ENCODE measurements around the gene ARHGAP33. TPM values are rescaled to one million over a fixed set of nuclear protein-coding genes. Genes with fewer than 3 reads are reported as not detected.
A peak's percentile ranks its signal among the peaks of the same experiment; 100 is the strongest.

The ARHGAP33 gene
- total and polyA plus RNA-seq, 2 donors from 2014 or later: 5.6 to 18.5 TPM

DNA sequence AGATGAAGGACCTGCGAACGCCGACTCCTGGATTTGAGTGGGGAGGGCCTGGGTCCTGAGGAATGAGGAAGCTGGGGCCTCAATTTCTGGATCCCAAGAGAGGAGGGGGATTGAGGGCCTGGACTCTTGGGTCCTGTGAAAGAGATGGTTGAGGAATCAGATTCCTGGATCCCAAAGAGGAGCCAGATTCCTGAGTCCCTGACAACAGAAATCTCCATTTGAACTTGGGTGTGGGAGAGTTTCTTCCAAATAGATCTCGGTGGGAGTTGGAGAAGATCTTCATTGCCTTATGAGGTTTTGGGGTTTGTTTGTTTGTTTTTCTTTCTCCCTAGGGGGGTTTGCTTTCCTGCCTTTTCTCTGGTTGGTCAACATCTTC lies 29.3 kb upstream of the ARHGAP33 start:
- peak overlapping the region in 1 of 2 donors; percentile 79 for H3K27ac ChIP-seq (ENCODE audit: low read depth in 2 of 2, low read length in 2 of 2)
- H3K4me1 ChIP-seq (ENCODE audit: control insufficient read depth in 2 of 3, insufficient read depth in 2 of 3, low read depth in 1 of 3, low read length in 3 of 3): peaks cover 2 to 18% (median 9%) of the 10 kb centered on the region in 3 donors
- peak overlapping the region; percentile 63 to 98 (median 77) for H3K9ac ChIP-seq (ENCODE audit: low read length in 3 of 3)
- DNase-seq (no peak), FAIRE-seq (no peak)
- TF ChIP-seq, protein P1, sequence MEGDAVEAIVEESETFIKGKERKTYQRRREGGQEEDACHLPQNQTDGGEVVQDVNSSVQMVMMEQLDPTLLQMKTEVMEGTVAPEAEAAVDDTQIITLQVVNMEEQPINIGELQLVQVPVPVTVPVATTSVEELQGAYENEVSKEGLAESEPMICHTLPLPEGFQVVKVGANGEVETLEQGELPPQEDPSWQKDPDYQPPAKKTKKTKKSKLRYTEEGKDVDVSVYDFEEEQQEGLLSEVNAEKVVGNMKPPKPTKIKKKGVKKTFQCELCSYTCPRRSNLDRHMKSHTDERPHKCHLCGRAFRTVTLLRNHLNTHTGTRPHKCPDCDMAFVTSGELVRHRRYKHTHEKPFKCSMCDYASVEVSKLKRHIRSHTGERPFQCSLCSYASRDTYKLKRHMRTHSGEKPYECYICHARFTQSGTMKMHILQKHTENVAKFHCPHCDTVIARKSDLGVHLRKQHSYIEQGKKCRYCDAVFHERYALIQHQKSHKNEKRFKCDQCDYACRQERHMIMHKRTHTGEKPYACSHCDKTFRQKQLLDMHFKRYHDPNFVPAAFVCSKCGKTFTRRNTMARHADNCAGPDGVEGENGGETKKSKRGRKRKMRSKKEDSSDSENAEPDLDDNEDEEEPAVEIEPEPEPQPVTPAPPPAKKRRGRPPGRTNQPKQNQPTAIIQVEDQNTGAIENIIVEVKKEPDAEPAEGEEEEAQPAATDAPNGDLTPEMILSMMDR (IDR thresholded peaks at IDR 0.05; ENCODE audit: borderline replicate concordance, extremely low read depth, insufficient read depth): no peak
- no peaks in the 10 kb centered on the region for H3K36me3 ChIP-seq (ENCODE audit: control insufficient read depth in 2 of 3, insufficient read depth in 3 of 3, low read length in 3 of 3)
- H3K4me3 ChIP-seq (ENCODE audit: low read length in 3 of 3): peak overlapping the region; percentile 94 to 99 (median 94)
- no peaks in the 10 kb centered on the region for H3K9me3 ChIP-seq (ENCODE audit: control insufficient read depth in 2 of 3, insufficient read depth in 1 of 3, low read length in 3 of 3)
- no peaks in the 10 kb centered on the region for H3K27me3 ChIP-seq (ENCODE audit: control insufficient read depth, insufficient read depth, low read length)
- intact Hi-C loops (cut with DNase I): no loop called here

DNA sequence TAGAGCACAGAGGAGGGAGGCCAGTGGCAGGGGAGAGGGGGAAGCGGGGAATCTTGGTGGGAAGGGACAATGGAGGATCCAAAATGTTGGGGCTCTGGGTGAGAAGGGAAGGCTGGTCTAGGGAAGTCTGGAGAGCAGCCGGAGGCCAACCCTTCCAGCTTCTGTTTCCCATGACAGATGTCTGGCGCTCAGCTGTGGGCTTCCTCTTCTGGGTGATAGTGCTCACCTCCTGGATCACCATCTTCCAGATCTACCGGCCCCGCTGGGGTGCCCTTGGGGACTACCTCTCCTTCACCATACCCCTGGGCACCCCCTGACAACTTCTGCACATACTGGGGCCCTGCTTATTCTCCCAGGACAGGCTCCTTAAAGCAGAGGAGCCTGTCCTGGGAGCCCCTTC lies 28.8 kb upstream of the ARHGAP33 start:
- intact Hi-C loops (cut with DNase I): no loop called here
- no peak overlapping the region for H3K9ac ChIP-seq (ENCODE audit: low read length in 3 of 3)
- TF ChIP-seq, protein P1 (IDR thresholded peaks at IDR 0.05; ENCODE audit: borderline replicate concordance, extremely low read depth, insufficient read depth): no peak
- H3K9me3 ChIP-seq (ENCODE audit: control insufficient read depth in 2 of 3, insufficient read depth in 1 of 3, low read length in 3 of 3): no peaks in the 10 kb centered on the region
- peak overlapping the region in 2 of 3 donors; percentile 94 to 99 for H3K4me3 ChIP-seq (ENCODE audit: low read length in 3 of 3)
- H3K4me1 ChIP-seq (ENCODE audit: control insufficient read depth in 2 of 3, insufficient read depth in 2 of 3, low read depth in 1 of 3, low read length in 3 of 3): peaks cover 2 to 18% (median 9%) of the 10 kb centered on the region in 3 donors
- H3K27ac ChIP-seq (ENCODE audit: low read depth in 2 of 2, low read length in 2 of 2): no peak overlapping the region
- DNase-seq: no peak
- FAIRE-seq: no peak
- no peaks in the 10 kb centered on the region for H3K36me3 ChIP-seq (ENCODE audit: control insufficient read depth in 2 of 3, insufficient read depth in 3 of 3, low read length in 3 of 3)
- H3K27me3 ChIP-seq (ENCODE audit: control insufficient read depth, insufficient read depth, low read length): no peaks in the 10 kb centered on the region

DNA sequence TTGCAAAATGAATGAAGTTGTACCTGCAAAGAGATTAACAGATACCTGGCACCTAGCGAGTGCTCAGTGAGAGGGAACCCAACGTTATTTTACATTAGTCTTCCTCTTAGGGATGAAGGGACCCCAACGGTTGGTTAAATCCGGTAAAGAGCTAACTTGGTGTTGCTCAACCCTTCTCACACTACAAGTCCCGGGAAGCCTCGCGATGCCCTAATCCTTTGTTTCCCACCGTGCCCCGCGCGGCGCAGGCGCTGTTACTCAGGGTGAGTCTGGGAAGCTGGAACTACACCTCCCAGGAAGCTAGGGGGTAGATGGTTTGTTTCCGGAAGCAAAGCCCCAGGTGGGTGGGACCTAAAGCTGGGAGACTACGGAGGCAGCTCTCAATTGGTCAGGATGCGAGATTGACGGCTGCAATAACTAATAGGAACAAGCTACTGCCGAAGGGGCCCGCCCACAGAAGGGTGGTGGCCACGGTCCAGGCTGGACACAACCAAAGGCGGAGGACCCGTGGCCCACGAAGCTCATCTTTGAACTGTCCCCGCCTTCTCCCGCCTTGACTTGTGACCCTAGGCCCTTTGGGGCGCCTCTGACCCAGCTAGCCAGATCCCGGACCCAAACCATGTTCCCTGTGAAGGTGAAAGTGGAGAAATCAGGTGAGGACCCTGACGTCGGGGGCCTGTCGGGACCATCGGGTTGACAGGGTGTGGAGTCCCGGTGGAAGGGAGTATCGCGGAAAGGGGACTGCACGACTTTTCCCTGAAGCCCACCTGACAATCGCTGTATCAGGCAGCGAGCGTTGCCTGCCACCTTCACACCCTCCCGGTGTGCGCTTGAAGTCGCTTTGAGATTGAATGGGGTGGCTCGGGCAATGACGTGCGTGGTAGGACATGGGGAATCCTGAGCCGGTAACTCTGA lies 27.0 kb upstream of the ARHGAP33 start, which contains the start of gene LIN37:
TSS of gene LIN37 (plus strand) at position 471 of the 915 bp plus-strand sequence. CDS start at position 620, 149 bp downstream.
- intact Hi-C loops (cut with DNase I): no loop called here
- TF ChIP-seq, protein P1 (IDR thresholded peaks at IDR 0.05; ENCODE audit: borderline replicate concordance, extremely low read depth, insufficient read depth): peak; percentile 27
- H3K9ac ChIP-seq (ENCODE audit: low read length in 3 of 3): peak within 1 kb of the TSS; percentile 60 to 97 (median 85)
- DNase-seq: peak; percentile 99 to 100 (median 99)
- H3K4me3 ChIP-seq (ENCODE audit: low read length in 3 of 3): peak within 1 kb of the TSS; percentile 91 to 100 (median 92)
- peaks cover 0 to 10% (median 6%) of the 10 kb centered on the region in 3 donors for H3K36me3 ChIP-seq (ENCODE audit: control insufficient read depth in 2 of 3, insufficient read depth in 3 of 3, low read length in 3 of 3)
- H3K4me1 ChIP-seq (ENCODE audit: control insufficient read depth in 2 of 3, insufficient read depth in 2 of 3, low read depth in 1 of 3, low read length in 3 of 3): peaks cover 2 to 18% (median 9%) of the 10 kb centered on the region in 3 donors
- peak within 1 kb of the TSS; percentile 63 to 71 for H3K27ac ChIP-seq (ENCODE audit: low read depth in 2 of 2, low read length in 2 of 2)
- H3K9me3 ChIP-seq (ENCODE audit: control insufficient read depth in 2 of 3, insufficient read depth in 1 of 3, low read length in 3 of 3): no peaks in the 10 kb centered on the region
- H3K27me3 ChIP-seq (ENCODE audit: control insufficient read depth, insufficient read depth, low read length): no peaks in the 10 kb centered on the region
- peak; percentile 96 for FAIRE-seq

All from kidney (tissue), 14 donors.